Aorta (tissue), 5 donors: ENCODE data around the gene LRMDA. TPM values are rescaled to one million over a fixed set of nuclear protein-coding genes. Genes with fewer than 3 reads are reported as not detected.

Experiments
- ATAC-seq: fragments of 200-7000 bp; cut with Tn5 transposase; one replicate; pipeline ENCODE4 v1.9.1; 2022; ENCODE audit warnings: moderate library complexity; ENCODE audit not compliant: low FRiP score
- DNase-seq, 2 donors: peaks; one replicate each; pipeline ENCODE4 v3.0.0-alpha.2; 2020
- H3K27ac ChIP-seq, 2 donors: one replicate each; pipeline ENCODE4 v1.5.1; 2013; ENCODE audit warnings: low read length in 2 of 2, mild to moderate bottlenecking in 2 of 2, moderate library complexity in 2 of 2, control low read depth in 1 of 2, inconsistent platforms in 1 of 2, low read depth in 1 of 2
- H3K27me3 ChIP-seq, 2 donors: one replicate each; pipeline ENCODE4 v1.6.1; 2013; ENCODE audit warnings: control low read depth in 1 of 2, low read length in 1 of 2, mild to moderate bottlenecking in 1 of 2, moderate library complexity in 1 of 2; ENCODE audit not compliant: insufficient read depth in 2 of 2, control insufficient read depth in 1 of 2
- H3K36me3 ChIP-seq, 2 donors: one replicate each; pipeline ENCODE4 v1.6.1; 2013; ENCODE audit warnings: control low read depth in 1 of 2, low read length in 1 of 2, mild to moderate bottlenecking in 1 of 2; ENCODE audit not compliant: insufficient read depth in 2 of 2, control insufficient read depth in 1 of 2
- H3K4me1 ChIP-seq, 2 donors: one replicate each; pipeline ENCODE4 v1.6.1; 2013; ENCODE audit warnings: low read length in 2 of 2, control low read depth in 1 of 2, mild to moderate bottlenecking in 1 of 2, moderate library complexity in 1 of 2; ENCODE audit not compliant: insufficient read depth in 2 of 2, control insufficient read depth in 1 of 2
- H3K4me3 ChIP-seq, 2 donors: one replicate each; pipeline ENCODE4 v1.5.1; 2013; ENCODE audit warnings: low read length in 2 of 2, control low read depth in 1 of 2, mild to moderate bottlenecking in 1 of 2
- H3K9me3 ChIP-seq: one replicate; pipeline ENCODE4 v1.6.1; 2013; ENCODE audit warnings: mild to moderate bottlenecking, low read length; ENCODE audit not compliant: control insufficient read depth
- WGBS, 2 donors: extraction: QIAGEN DNeasy Blood & Tissue Kit; methylation state at CpG; one replicate each; pipeline ENCODE4 v1.1.7; 2013; 5-methylcytosine and 5-hydroxymethylcytosine counted together
- intact Hi-C, 2 donors: fragments of 100-400 bp; cut with DNase I; formaldehyde crosslinking; loops; one replicate each; pipeline versions ENCODE4 v1.14.2 to v1.15.0; 2022
- polyA plus RNA-seq, 2 donors: library from polyadenylated mRNA; stranded (reverse); fragments of 200-250 nt; gene quantifications; one replicate each; pipeline ENCODE4 v1.2.3, GENCODE V29; 2013
- total RNA-seq, 2 donors: library from RNA; stranded (reverse); fragmentation: NEBNext Ultra II Directional; extraction: Animal tissue kit (Norgen Biotek cat#: 25700); gene quantifications; one replicate each; pipeline ENCODE4 v1.2.1, GENCODE V29; 2021
- donor health status: healthy with polysubstance abuse.
- donor health status: Bipolar disorder and iron deficiency.
- donor health status: DM: no; HTN: no; CAD: no.
- donor health status: DM: no; HTN: no; CAD: no.
- donor health status: DM: yes; HTN: yes; CAD: no.

The LRMDA gene
- total and polyA plus RNA-seq, 4 donors = 7.4 to 25.7 (median 14.7) TPM

GRCh38 chr10:75723319-75723980 lies 292.0 kb downstream of the LRMDA start:
- no peaks in the 10 kb centered on the region for H3K36me3 ChIP-seq
- ATAC-seq (no peak), DNase-seq (no peak)
- peaks cover 1% of the 10 kb centered on the region for H3K9me3 ChIP-seq
- no peak overlapping the region for H3K4me3 ChIP-seq
- H3K27ac ChIP-seq = no peak overlapping the region
- no peaks in the 10 kb centered on the region for H3K4me1 ChIP-seq
- intact Hi-C loops = no loop called here
- H3K27me3 ChIP-seq = no peaks in the 10 kb centered on the region
- 97% methylated on average over 9 of the region's 9 CpGs for WGBS, 2 donors

- ATAC-seq = no peak
- Histone ChIP-seq H3K4me3 (no peak overlapping the region), H3K4me1 (no peaks in the 10 kb centered on the region), H3K36me3 (no peaks in the 10 kb centered on the region), H3K9me3 (peaks cover 1% of the 10 kb centered on the region), H3K27me3 (no peaks in the 10 kb centered on the region), H3K27ac (no peak overlapping the region)
- 95% methylated on average over 2 of the region's 2 CpGs for WGBS, 2 donors
- no peak for DNase-seq
- intact Hi-C loops = no loop called here
These were observed 292.6 kb downstream of the LRMDA start for GRCh38 chr10:75724047-75724446.

- intact Hi-C loops = no loop called here
- no peaks in the 10 kb centered on the region for H3K27me3 ChIP-seq
- 92 to 94% methylated on average over 11 of the region's 11 CpGs for WGBS, 2 donors
These were observed 295.4 kb downstream of the LRMDA start for GRCh38 chr10:75726522-75727483.

GRCh38 chr10:75730847-75731246 lies 299.4 kb downstream of the LRMDA start:
- Histone ChIP-seq H3K4me1 (no peaks in the 10 kb centered on the region), H3K27me3 (no peaks in the 10 kb centered on the region), H3K36me3 (no peaks in the 10 kb centered on the region), H3K4me3 (no peak overlapping the region), H3K27ac (no peak overlapping the region), H3K9me3 (peaks cover 1% of the 10 kb centered on the region)
- no peak for DNase-seq
- no peak for ATAC-seq
- intact Hi-C loops = no loop called here
- 72 to 76% methylated on average over 1 of the region's 1 CpG for WGBS, 2 donors

More at GRCh38 chr10:75726522-75727483, 295.4 kb downstream of the LRMDA start:
- no peak for ATAC-seq
- no peak overlapping the region for H3K27ac ChIP-seq
- no peaks in the 10 kb centered on the region for H3K36me3 ChIP-seq
- peaks cover 3% of the 10 kb centered on the region for H3K9me3 ChIP-seq
- no peak for DNase-seq
- H3K4me3 ChIP-seq = no peak overlapping the region
- H3K4me1 ChIP-seq = no peaks in the 10 kb centered on the region

- H3K27me3 ChIP-seq = no peaks in the 10 kb centered on the region
- no peak overlapping the region for H3K4me3 ChIP-seq
- H3K4me1 ChIP-seq = no peaks in the 10 kb centered on the region
- intact Hi-C loops = no loop called here
- peaks cover 1% of the 10 kb centered on the region for H3K9me3 ChIP-seq
- H3K36me3 ChIP-seq = no peaks in the 10 kb centered on the region
- no peak for DNase-seq
- H3K27ac ChIP-seq = no peak overlapping the region
- WGBS, 2 donors = 92 to 93% methylated on average over 2 of the region's 2 CpGs
- no peak for ATAC-seq
These were observed 301.9 kb downstream of the LRMDA start for GRCh38 chr10:75733135-75733890.

- H3K9me3 ChIP-seq = no peaks in the 10 kb centered on the region
- WGBS, 2 donors = 98% methylated on average over 5 of the region's 5 CpGs
- no peak overlapping the region for H3K4me3 ChIP-seq
- no peaks in the 10 kb centered on the region for H3K4me1 ChIP-seq
- DNase-seq (no peak), ATAC-seq (no peak)
- no peak overlapping the region for H3K27ac ChIP-seq
- no peaks in the 10 kb centered on the region for H3K36me3 ChIP-seq
- intact Hi-C loops = no loop called here
- H3K27me3 ChIP-seq = no peaks in the 10 kb centered on the region
These were observed 304.8 kb downstream of the LRMDA start for GRCh38 chr10:75736151-75736640.

GRCh38 chr10:75736889-75737579 lies 305.6 kb downstream of the LRMDA start:
- 97% methylated on average over 15 of the region's 15 CpGs for WGBS, 2 donors
- Histone ChIP-seq H3K4me3 (no peak overlapping the region), H3K36me3 (no peaks in the 10 kb centered on the region), H3K4me1 (no peaks in the 10 kb centered on the region), H3K27me3 (no peaks in the 10 kb centered on the region), H3K9me3 (no peaks in the 10 kb centered on the region), H3K27ac (no peak overlapping the region)
- intact Hi-C loops = no loop called here
- DNase-seq = no peak
- no peak for ATAC-seq

- H3K27me3 ChIP-seq = no peaks in the 10 kb centered on the region
- WGBS, 2 donors = 80 to 83% methylated on average over 3 of the region's 3 CpGs
- no peak overlapping the region for H3K27ac ChIP-seq
- no peak for ATAC-seq
- no peaks in the 10 kb centered on the region for H3K4me1 ChIP-seq
- no peaks in the 10 kb centered on the region for H3K9me3 ChIP-seq
- intact Hi-C loops = no loop called here
- DNase-seq = no peak
- H3K36me3 ChIP-seq = no peaks in the 10 kb centered on the region
- no peak overlapping the region for H3K4me3 ChIP-seq
These were observed 306.1 kb downstream of the LRMDA start for GRCh38 chr10:75737580-75737949.
